Measurements from ENCODE around the gene FSD2. TPM values are rescaled to one million over a fixed set of nuclear protein-coding genes. Genes with fewer than 3 reads are reported as not detected.

Gene FSD2
- polyA plus RNA-seq, 1 experiment = not detected

DNA sequence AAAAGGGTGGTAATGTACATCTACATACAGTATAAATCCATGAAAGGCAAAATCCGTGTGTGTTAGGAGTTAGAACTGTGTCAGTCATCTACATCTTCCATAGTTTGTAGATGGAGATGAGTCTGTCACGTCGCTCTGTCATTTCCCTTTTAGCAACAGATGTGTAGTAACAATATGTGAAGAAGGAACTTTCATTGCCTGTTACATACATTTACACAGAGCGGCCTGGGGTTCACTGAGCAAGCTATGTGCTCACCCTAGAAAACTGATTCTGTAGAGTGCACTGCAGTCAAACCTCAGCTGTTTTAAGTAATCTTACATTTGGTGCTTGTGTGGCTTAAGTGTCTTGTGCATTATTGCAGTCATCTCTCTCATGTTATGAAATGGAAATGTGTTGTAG, 54.6 kb downstream of the FSD2 start:
- ChIA-PET CTCF (interaction anchor here (0.8 kb wide), 1 partner anchor 20 kb away, joined by 3 read pairs; no protein-coding TSS in a partner anchor), POLR2A (no interaction called here)
- H3K4me3 ChIP-seq (ENCODE audit: low read depth, low read length) = peak overlapping the region; percentile 62
- H3K27me3 ChIP-seq (ENCODE audit: control insufficient read depth, insufficient read depth, low read length) = no peaks in the 10 kb centered on the region
- no peak for DNase-seq (ENCODE audit: low read depth)
- peaks cover 7% of the 10 kb centered on the region for H3K36me3 ChIP-seq (ENCODE audit: control insufficient read depth, insufficient read depth, low read length)
- TF ChIP-seq, protein P1, sequence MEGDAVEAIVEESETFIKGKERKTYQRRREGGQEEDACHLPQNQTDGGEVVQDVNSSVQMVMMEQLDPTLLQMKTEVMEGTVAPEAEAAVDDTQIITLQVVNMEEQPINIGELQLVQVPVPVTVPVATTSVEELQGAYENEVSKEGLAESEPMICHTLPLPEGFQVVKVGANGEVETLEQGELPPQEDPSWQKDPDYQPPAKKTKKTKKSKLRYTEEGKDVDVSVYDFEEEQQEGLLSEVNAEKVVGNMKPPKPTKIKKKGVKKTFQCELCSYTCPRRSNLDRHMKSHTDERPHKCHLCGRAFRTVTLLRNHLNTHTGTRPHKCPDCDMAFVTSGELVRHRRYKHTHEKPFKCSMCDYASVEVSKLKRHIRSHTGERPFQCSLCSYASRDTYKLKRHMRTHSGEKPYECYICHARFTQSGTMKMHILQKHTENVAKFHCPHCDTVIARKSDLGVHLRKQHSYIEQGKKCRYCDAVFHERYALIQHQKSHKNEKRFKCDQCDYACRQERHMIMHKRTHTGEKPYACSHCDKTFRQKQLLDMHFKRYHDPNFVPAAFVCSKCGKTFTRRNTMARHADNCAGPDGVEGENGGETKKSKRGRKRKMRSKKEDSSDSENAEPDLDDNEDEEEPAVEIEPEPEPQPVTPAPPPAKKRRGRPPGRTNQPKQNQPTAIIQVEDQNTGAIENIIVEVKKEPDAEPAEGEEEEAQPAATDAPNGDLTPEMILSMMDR (IDR thresholded peaks at IDR 0.05; ENCODE audit: insufficient read depth, low read depth, low read length) = no peak

DNA sequence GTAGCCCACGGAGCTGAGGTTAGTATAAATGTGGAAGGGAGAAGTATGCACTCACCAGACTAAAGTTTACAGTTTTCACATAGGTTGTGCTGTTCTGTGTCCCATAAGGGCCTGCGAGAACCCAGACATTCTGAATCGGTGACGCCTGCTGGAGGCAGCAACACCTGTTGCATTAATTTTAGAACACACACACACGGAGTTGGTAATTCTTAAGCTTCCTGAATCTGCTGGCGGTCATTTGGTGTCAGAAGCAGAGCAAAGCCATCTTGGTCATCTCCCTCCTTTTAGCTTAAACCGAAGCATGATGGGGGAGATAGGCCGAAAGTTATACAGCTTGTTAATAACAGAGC, 55.1 kb downstream of the FSD2 start:
- peak overlapping the region; percentile 62 for H3K4me3 ChIP-seq (ENCODE audit: low read depth, low read length)
- TF ChIP-seq, protein P1 (IDR thresholded peaks at IDR 0.05; ENCODE audit: insufficient read depth, low read depth, low read length) = no peak
- no peaks in the 10 kb centered on the region for H3K27me3 ChIP-seq (ENCODE audit: control insufficient read depth, insufficient read depth, low read length)
- ChIA-PET POLR2A (interaction anchor here (1.7 kb wide), 1 partner anchor 210 kb away, joined by 5 read pairs; the partner anchor contains the start of gene RPS17), CTCF (interaction anchor here (0.9 to 1.1 kb wide), 2 partner anchors 41 to 220 kb away, joined by 3 to 4 read pairs; partner anchors contain the start of gene AP3B2)
- peaks cover 6% of the 10 kb centered on the region for H3K36me3 ChIP-seq (ENCODE audit: control insufficient read depth, insufficient read depth, low read length)
- DNase-seq (ENCODE audit: low read depth) = no peak

DNA sequence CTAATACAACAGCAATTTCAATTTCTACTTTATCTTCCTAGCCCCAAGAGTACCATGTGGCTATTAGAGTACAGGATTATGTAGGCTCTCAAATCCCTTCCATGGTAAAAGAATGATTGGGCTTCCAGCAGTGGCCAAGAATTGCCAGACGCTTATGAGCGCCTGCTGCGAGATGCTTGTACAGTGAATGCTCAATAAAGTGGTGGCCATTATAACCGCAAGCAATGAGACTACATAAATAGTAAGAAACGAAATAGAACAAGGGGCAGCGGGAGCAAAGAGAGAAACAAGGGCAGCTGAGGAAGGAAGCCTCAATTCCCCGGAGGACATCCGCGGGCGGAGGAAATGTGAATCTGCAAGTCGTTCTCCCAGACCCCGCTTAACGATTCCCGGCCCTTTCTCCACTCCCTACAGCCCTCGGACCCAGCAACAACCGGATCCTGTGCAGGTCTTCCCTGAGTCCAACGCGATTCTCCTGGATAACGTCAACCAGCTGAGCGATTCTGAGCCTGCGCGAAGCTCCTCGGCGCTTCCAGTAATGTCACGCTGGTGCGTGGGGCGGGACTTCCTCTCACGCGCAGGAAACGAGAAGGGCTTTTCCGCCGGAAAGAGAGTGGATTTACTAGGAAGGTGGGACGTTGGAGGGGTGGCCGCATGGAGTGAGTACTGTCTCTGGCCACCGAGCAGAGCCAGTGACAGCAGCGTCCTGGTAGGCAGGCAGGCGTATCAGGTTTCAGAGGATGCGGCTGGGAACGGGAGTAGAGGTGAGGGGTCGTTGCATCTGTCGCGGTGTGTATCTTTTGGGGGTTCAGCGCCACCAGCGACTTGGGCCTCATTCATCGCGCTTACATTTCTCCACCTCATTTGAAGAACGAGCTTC, 55.7 kb downstream of the FSD2 start:
- ChIA-PET POLR2A (interaction anchor here (0.5 to 1.7 kb wide), 4 partner anchors 10 to 320 kb away, joined by 3 to 9 read pairs (median 4); partner anchors contain the start of gene RPS17), CTCF (interaction anchor here (0.9 to 1.2 kb wide), 3 partner anchors 40 to 220 kb away, joined by 3 to 4 read pairs (median 3); partner anchors contain the start of gene AP3B2)

DNA sequence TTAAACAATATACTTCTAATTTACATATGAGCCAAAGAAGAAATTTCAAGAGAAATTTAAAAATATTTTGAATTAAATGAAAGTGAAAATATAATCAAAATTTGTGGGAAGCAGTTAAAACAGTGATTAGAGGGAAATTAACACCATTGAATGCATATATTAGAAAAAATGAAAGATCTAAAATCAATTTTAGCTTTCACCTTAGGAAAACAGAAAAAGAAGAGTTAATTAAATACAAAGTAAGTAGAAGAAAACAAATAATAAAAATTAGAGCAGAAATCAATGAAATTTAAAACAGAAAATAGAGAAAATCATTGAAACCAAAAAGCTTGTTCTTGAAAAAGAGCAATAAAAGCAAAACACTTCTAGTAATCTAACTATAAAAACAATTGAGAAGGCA, 57.6 kb downstream of the FSD2 start:
- TF ChIP-seq, protein P1 (IDR thresholded peaks at IDR 0.05; ENCODE audit: insufficient read depth, low read depth, low read length) = no peak
- POLR2A ChIA-PET = no interaction called here
- Histone ChIP-seq H3K4me3 (ENCODE audit: low read depth, low read length) (no peak overlapping the region), H3K27me3 (ENCODE audit: control insufficient read depth, insufficient read depth, low read length) (no peaks in the 10 kb centered on the region), H3K36me3 (ENCODE audit: control insufficient read depth, insufficient read depth, low read length) (no peaks in the 10 kb centered on the region; the same call in 1 of the 2 replicates)
- DNase-seq (ENCODE audit: low read depth) = no peak
- CTCF ChIA-PET = no interaction called here

More for the DNA sequence above, 55.7 kb downstream of the FSD2 start:
- peaks cover 6% of the 10 kb centered on the region for H3K36me3 ChIP-seq (ENCODE audit: control insufficient read depth, insufficient read depth, low read length)
- no peaks in the 10 kb centered on the region for H3K27me3 ChIP-seq (ENCODE audit: control insufficient read depth, insufficient read depth, low read length)
- H3K4me3 ChIP-seq (ENCODE audit: low read depth, low read length) = peak overlapping the region; percentile 62
- peak; percentile 84 for DNase-seq (ENCODE audit: low read depth)
- TF ChIP-seq, protein P1 (IDR thresholded peaks at IDR 0.05; ENCODE audit: insufficient read depth, low read depth, low read length) = no peak

DNA sequence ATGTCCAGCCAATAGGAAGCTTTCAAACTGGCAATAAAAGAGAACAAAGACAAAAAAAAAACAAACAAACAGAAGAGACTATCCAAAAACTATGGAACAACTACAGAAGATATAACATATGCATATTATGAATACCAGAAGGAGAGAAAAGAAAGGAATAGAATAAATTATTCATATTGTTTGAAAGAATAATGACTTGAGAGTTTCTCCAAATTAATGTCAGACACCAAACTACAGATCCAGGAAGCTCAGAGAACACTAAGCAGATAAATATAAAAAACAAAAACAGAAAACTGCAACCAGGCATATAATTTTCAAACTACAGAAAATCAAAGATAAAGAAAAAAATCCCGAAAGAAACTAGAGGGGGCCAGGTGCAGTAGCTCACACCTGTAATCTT, 62.1 kb downstream of the FSD2 start:
- Histone ChIP-seq H3K36me3 (ENCODE audit: control insufficient read depth, insufficient read depth, low read length) (no peaks in the 10 kb centered on the region), H3K27me3 (ENCODE audit: control insufficient read depth, insufficient read depth, low read length) (no peaks in the 10 kb centered on the region), H3K4me3 (ENCODE audit: low read depth, low read length) (no peak overlapping the region)
- TF ChIP-seq, protein P1 (IDR thresholded peaks at IDR 0.05; ENCODE audit: insufficient read depth, low read depth, low read length) = no peak
- ChIA-PET CTCF (no interaction called here), POLR2A (no interaction called here)
- DNase-seq (ENCODE audit: low read depth) = no peak

Measured in BJ (cell line).